Measurements from ENCODE around the gene WHAMM. TPM values are rescaled to one million over a fixed set of nuclear protein-coding genes. Genes with fewer than 3 reads are reported as not detected.

WHAMM gene
- total RNA-seq, 1 experiment from 2014 or later: 3.0 TPM

DNA sequence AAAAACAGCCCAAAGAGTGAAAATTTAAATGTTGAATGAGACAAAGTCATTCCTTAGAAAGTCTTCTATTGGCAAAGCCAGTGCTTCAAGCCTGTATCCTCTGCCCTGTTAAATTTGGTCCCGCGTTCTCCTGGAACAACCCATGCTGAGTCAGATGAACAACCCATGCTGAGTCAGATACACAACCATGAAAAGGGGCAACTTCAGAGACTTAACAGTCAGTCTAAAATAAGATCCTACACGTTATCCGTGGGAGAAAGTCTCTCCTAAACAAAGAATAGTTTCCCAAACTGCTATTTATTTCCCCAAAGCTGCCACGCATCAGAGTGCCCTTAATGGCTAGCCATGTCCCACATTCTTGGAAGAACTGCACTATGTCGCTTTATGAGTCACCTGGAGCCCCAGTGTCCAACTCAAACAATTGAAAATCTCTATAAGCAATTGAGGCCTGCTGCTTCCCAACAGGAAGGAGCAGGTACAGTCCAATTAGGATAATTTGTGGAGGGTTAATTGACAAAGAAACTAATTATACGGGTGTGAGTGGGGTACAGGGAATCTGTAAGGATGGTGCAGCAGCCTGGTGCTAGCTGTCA is 66.1 kb downstream of the WHAMM start:
- DNase-seq (ENCODE audit: low read depth, low spot score): no peak

DNA sequence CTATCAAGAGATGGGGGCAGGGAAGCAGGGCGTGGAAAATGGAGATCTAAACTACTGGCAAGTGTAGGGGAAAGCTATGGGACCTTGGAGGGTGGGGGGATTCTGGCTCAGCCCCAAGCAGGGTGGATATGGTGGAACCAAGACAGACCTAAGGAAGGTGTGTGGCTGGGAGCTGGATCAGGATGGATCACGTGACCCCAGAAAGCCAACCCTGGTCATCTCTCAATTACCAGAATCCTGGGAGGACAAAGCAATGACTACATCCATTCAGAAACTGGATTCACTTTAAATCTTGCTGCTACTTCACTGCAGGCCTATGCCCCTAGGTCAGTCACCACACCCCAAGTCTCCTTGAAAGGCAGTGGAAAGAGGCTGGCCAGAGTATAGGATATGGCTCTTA is 68.4 kb downstream of the WHAMM start:
- in situ Hi-C loops (cut with HindIII; ENCODE audit: low pct_unique_long_range_greater_than_20kb, low sequenced_read_pairs): no loop called here
- no peak for DNase-seq (ENCODE audit: low read depth, low spot score)

More for the DNA sequence above, 66.1 kb downstream of the WHAMM start:
- in situ Hi-C loops (cut with HindIII; ENCODE audit: low pct_unique_long_range_greater_than_20kb, low sequenced_read_pairs): no loop called here

DNA sequence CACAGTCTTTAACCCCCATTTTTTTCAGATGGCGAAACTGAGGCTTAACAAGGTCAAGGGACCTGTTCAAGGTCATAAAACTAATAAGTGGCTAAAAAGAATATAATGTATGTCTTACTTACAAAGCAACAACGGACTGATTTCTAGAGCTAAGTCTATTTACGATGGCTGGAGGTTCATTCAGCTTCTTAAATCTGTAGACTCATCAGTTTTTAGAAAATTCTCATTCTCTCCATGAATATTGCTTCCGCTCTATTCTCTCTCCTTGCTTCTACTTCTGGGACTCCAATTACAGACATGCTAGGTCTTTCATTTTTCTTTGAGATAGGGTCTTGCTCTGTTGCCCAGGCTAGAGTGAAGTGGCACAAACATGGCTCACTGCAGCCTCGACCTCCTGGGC is 68.9 kb downstream of the WHAMM start:
- no peak for DNase-seq (ENCODE audit: low read depth, low spot score)
- in situ Hi-C loops (cut with HindIII; ENCODE audit: low pct_unique_long_range_greater_than_20kb, low sequenced_read_pairs): no loop called here

DNA sequence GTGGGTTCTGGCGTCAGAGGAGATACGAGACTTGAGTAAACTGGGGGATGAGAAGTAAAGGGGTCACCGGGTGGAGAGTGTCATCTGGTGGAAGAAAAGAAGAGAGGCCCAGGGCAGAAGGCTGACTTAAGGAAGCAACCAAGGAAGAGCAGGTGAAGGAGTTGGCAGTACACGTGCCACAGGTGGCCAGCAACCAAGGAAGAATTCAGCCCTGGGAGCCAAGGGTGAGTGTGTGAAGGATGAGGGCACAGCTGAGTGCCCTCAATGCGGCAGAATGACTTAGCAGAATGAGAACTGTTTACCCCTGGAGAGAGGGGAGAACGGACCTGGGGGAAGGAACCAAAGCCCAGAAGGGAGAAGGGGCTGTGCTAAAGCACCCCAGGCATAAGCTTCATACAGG is 71.3 kb downstream of the WHAMM start:
- DNase-seq (ENCODE audit: low read depth, low spot score): no peak
- in situ Hi-C loops (cut with HindIII; ENCODE audit: low pct_unique_long_range_greater_than_20kb, low sequenced_read_pairs): no loop called here

DNA sequence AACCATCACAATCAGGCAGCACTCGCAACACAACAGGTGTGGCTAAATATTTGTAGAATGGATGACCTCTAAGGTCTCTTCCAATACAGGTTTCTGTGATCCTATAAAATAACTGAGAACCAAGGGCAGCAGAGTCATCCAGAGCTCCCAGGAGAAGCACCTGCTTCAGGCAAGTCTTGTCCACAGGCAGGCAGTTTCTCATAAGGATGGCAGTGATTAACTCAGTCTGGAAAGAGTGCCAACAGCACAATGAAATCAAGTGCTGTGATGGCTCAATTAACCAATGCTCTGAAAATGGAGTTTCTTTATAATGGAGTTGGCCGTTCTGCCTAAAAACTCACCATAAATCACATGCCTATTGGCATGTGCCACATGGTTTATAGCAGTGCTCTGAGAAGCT is 72.3 kb downstream of the WHAMM start:
- DNase-seq (ENCODE audit: low read depth, low spot score): no peak
- in situ Hi-C loops (cut with HindIII; ENCODE audit: low pct_unique_long_range_greater_than_20kb, low sequenced_read_pairs): no loop called here

DNA sequence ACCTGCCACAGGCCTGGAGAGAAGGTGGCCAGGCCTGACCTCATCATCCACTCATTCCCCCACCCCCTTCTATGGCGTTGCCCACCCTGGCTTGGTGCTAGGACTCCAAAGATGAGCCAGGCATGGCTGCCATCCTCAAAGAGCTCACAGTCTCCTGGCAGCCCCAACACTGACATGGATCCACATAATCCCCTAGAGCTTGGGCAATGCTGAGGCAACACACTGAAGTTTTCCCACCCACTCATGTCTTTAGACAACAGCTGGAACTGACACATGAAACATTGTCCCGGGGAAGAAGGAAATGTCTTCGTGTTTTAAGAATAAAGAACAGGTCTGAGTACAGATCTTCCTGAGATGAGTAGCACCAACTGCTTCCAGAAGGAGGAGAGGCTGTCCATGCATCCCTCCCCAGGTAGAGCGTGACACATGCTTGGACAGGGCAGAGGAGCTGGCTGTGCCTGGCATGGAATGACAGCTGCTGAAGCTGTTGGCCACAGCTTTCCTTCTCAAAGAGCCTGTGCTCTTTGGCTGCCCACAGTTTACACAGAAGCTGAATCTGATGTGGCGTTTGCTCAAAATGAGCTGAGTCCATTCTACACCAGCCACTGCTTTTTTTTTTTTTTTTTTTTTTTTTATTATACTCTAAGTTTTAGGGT is 73.0 kb downstream of the WHAMM start:
- in situ Hi-C loops (cut with HindIII; ENCODE audit: low pct_unique_long_range_greater_than_20kb, low sequenced_read_pairs): no loop called here
- no peak for DNase-seq (ENCODE audit: low read depth, low spot score)

Other genes with a start within 250 kb of the WHAMM start
- 14.1 and 19.1 TPM in 2 replicates for gene CPEB1, start 162.3 kb upstream of the WHAMM start, total RNA-seq (2014; rRNA removed; shearing (Covaris generic))
- gene AP3B2, start 99.8 kb upstream of the WHAMM start, total RNA-seq (2014; rRNA removed; shearing (Covaris generic)): 0.74 and 1.5 TPM in 2 replicates
- not detected in 2 replicates for gene FSD2, start 3.6 kb upstream of the WHAMM start, total RNA-seq (2014; rRNA removed; shearing (Covaris generic))
- gene HOMER2, start 143.1 kb downstream of the WHAMM start, total RNA-seq (2014; rRNA removed; shearing (Covaris generic)): 8.8 and 13.4 TPM in 2 replicates
- 46.5 and 47.2 TPM in 2 replicates for gene RAMAC, start 176.6 kb downstream of the WHAMM start, total RNA-seq (2014; rRNA removed; shearing (Covaris generic))
- gene C15orf40, start 202.0 kb downstream of the WHAMM start, total RNA-seq (2014; rRNA removed; shearing (Covaris generic)): 25.3 and 26.6 TPM in 2 replicates

Measured in SK-MEL-5 (cell line).